Measurements from ENCODE around the gene SMIM35.

The SMIM35 gene

DNA sequence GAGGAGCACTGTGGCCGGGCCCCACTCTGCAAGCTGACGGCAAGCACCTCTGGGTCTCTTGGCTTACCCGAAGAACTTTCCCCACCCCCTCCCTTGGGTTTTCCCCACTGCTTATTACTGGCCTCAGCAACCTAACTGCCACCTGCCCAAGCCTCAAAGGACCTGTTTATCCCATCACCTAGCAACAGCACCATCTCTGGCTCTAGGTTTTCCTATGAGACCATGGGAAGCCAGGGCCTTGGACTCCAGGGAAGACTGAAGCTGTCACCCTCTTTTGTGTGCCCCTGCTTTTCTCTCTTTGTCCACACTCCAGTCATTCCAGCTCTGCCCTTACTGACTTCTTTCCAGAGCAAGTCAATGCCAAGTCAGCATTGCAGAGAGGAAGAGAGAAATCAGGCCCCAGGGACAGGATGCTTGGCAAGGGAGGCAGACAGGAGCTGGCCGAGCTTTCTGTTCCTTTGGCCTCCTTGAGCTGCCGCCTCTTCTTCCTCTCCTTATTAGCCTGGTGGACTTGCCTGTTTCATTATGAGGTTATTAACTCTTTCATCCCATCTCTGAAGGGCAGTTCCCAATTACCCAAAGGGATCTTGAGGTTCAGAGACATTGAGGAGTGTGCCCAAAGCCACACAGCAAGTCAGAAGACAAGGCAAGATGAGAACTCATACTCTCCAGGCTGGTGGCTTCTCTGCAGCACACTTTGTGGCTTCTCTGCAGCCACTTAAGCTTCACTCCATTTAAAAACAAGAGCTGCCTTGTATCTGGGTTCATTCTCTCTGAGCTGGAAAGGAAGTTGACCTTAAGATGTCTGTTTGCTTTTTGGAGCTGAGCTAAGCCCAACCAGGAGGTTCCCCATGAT is at the start of gene SMIM35:
TSS of gene SMIM35 (minus strand) at position 51 of the 856 bp plus-strand sequence. CDS start 206 bp downstream, outside the sequence.
- Histone ChIP-seq H3K36me3 (ENCODE audit: control insufficient read depth, insufficient read depth, low read length, severe bottlenecking) (no peaks in the 10 kb centered on the region), H3K9ac (ENCODE audit: low read length) (no peak within 1 kb of the TSS), H3K9me3 (ENCODE audit: control insufficient read depth, low read length) (peaks cover 50% of the 10 kb centered on the region), H3K4me3 (ENCODE audit: low read length) (peak within 1 kb of the TSS; percentile 11), H3K4me1 (ENCODE audit: control insufficient read depth, insufficient read depth, low read length) (peaks cover 5% of the 10 kb centered on the region), H3K27me3 (replicated peaks; ENCODE audit: control insufficient read depth, insufficient read depth, low read length) (peaks cover 16% of the 10 kb centered on the region)
- no peak for DNase-seq (ENCODE audit: low read depth)

DNA sequence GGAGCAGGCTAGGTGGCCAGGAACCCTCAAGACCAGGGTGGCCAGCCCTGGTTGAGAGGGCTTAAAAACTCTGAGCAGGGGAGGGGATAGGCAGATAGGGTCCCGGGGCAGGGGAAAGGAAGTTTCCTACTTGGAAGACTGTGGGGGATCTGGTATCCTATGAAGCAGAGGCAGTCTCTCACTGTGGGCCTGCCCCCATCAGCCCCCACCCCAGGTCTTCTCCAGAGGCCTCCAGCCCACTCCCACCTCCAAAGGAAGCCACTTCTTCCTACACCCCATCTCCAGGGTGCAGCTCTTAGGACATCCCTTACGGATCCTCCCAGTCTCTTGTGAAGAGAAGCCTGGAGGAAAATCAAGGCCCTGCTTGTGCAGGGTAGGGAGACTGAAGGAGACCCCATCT is 49.6 kb upstream of the SMIM35 start:
- Histone ChIP-seq H3K9ac (ENCODE audit: low read length) (no peak overlapping the region), H3K9me3 (ENCODE audit: control insufficient read depth, low read length) (no peaks in the 10 kb centered on the region), H3K4me3 (ENCODE audit: low read length) (no peak overlapping the region), H3K27me3 (replicated peaks; ENCODE audit: control insufficient read depth, insufficient read depth, low read length) (peaks cover 70% of the 10 kb centered on the region), H3K36me3 (ENCODE audit: control insufficient read depth, insufficient read depth, low read length, severe bottlenecking) (no peaks in the 10 kb centered on the region), H3K4me1 (ENCODE audit: control insufficient read depth, insufficient read depth, low read length) (no peaks in the 10 kb centered on the region)
- no peak for DNase-seq (ENCODE audit: low read depth)

DNA sequence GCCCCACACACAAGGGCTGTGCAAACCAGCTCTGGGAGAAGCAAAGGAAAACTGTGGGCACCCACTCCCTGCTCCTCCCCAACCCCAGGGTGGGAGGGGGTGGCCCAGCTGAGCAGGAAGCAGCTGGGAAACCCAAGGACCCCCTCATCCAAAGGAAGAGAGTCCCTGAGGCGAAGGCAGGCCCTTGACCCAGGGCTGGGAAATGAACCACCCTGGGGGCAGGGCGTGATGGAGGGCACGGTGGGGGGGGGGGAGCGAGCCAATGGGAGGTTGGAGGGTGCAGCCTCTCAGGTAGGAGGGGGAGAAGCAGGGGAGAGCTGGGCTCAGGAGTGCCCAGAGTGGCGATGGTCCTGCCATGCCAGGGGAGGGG is 49.0 kb upstream of the SMIM35 start:
- H3K4me1 ChIP-seq (ENCODE audit: control insufficient read depth, insufficient read depth, low read length), result no peaks in the 10 kb centered on the region
- H3K9me3 ChIP-seq (ENCODE audit: control insufficient read depth, low read length), result no peaks in the 10 kb centered on the region
- no peaks in the 10 kb centered on the region for H3K36me3 ChIP-seq (ENCODE audit: control insufficient read depth, insufficient read depth, low read length, severe bottlenecking)
- no peak for DNase-seq (ENCODE audit: low read depth)
- peaks cover 65% of the 10 kb centered on the region for H3K27me3 ChIP-seq (replicated peaks; ENCODE audit: control insufficient read depth, insufficient read depth, low read length)
- H3K4me3 ChIP-seq (ENCODE audit: low read length), result no peak overlapping the region
- H3K9ac ChIP-seq (ENCODE audit: low read length), result no peak overlapping the region

DNA sequence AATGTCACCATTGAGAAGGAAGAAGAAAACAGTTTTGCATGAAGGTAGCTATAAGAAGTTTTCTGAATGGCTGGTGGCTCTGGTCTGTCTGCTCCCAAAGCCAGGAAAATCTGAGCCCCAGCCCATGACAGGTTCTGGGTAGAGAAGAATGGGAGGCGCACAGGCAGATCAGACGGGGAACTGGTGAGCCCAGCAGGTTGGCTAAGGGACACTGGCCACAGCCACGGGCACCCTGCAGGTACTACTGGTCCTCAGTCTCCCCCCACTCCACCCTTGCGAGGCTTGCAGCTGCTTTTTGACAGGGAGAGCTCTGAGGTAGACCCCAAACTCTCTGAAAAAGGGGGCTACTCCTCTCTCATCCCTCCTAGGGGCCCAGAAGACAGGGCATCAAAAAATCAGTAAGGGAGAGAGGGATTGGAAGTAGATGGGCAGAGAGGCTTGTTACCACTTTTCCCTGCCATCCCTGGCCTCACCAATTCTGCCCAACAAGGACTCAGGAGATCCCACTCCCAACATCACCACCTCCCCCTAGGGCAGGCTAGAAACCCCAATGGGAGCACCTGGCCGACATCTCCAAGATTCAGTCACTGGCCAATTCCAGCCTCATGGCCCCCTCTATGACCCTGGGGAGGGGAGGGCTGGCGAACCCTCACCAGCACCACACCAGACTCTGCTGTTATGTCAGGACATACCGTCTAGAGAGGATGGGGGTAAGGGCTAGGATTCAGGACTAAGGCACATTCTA is 48.5 kb upstream of the SMIM35 start:
- Histone ChIP-seq H3K4me1 (ENCODE audit: control insufficient read depth, insufficient read depth, low read length) (no peaks in the 10 kb centered on the region), H3K27me3 (replicated peaks; ENCODE audit: control insufficient read depth, insufficient read depth, low read length) (peaks cover 59% of the 10 kb centered on the region), H3K36me3 (ENCODE audit: control insufficient read depth, insufficient read depth, low read length, severe bottlenecking) (no peaks in the 10 kb centered on the region), H3K4me3 (ENCODE audit: low read length) (no peak overlapping the region), H3K9me3 (ENCODE audit: control insufficient read depth, low read length) (no peaks in the 10 kb centered on the region), H3K9ac (ENCODE audit: low read length) (no peak overlapping the region)
- DNase-seq (ENCODE audit: low read depth), result no peak

GRCh38 chr11:118133816-118134215 is 47.1 kb upstream of the SMIM35 start:
- Histone ChIP-seq H3K4me3 (ENCODE audit: low read length) (no peak overlapping the region), H3K9me3 (ENCODE audit: control insufficient read depth, low read length) (no peaks in the 10 kb centered on the region), H3K36me3 (ENCODE audit: control insufficient read depth, insufficient read depth, low read length, severe bottlenecking) (no peaks in the 10 kb centered on the region), H3K9ac (ENCODE audit: low read length) (no peak overlapping the region), H3K27me3 (replicated peaks; ENCODE audit: control insufficient read depth, insufficient read depth, low read length) (peaks cover 54% of the 10 kb centered on the region), H3K4me1 (ENCODE audit: control insufficient read depth, insufficient read depth, low read length) (no peaks in the 10 kb centered on the region)
- no peak for DNase-seq (ENCODE audit: low read depth)

DNA sequence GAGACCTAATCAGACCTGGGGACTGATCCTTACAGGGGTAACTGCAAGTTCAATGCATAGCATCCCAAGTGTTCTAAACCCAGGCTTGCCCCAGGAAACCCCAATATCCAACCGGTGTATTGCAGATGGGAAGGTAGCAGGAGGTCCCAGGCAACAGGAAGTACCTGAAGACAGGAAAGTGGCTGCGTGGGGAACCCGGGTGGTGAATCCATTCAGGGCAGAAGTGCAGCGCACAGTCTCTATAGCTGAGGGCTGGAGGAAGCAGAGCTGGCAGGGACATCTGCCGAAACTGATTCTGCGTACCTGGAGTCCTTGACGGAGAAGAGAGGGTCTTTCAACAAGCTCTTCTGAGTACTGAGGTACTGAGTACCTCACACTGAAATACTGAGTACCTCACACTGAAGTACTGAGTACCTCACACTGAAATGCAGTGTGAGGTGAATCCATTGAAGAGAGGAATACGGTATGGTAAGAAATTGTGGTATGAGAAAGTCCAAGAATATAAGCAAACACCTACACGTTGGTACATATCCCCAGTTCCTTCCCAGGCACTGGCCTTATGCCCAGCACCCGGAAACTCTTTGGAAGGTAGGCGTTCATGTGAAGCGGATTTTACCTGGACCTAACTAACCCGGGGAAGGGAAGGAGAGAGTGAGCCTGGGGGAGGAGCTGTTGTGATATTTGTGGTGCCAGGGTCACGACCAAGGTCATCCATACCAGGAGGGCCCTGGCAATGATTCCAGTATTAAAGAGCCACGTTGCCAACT is 45.8 kb upstream of the SMIM35 start:
- no peaks in the 10 kb centered on the region for H3K36me3 ChIP-seq (ENCODE audit: control insufficient read depth, insufficient read depth, low read length, severe bottlenecking)
- H3K4me1 ChIP-seq (ENCODE audit: control insufficient read depth, insufficient read depth, low read length), result no peaks in the 10 kb centered on the region
- peaks cover 45% of the 10 kb centered on the region for H3K27me3 ChIP-seq (replicated peaks; ENCODE audit: control insufficient read depth, insufficient read depth, low read length)
- DNase-seq (ENCODE audit: low read depth), result no peak
- H3K4me3 ChIP-seq (ENCODE audit: low read length), result no peak overlapping the region
- no peak overlapping the region for H3K9ac ChIP-seq (ENCODE audit: low read length)
- no peaks in the 10 kb centered on the region for H3K9me3 ChIP-seq (ENCODE audit: control insufficient read depth, low read length)

DNA sequence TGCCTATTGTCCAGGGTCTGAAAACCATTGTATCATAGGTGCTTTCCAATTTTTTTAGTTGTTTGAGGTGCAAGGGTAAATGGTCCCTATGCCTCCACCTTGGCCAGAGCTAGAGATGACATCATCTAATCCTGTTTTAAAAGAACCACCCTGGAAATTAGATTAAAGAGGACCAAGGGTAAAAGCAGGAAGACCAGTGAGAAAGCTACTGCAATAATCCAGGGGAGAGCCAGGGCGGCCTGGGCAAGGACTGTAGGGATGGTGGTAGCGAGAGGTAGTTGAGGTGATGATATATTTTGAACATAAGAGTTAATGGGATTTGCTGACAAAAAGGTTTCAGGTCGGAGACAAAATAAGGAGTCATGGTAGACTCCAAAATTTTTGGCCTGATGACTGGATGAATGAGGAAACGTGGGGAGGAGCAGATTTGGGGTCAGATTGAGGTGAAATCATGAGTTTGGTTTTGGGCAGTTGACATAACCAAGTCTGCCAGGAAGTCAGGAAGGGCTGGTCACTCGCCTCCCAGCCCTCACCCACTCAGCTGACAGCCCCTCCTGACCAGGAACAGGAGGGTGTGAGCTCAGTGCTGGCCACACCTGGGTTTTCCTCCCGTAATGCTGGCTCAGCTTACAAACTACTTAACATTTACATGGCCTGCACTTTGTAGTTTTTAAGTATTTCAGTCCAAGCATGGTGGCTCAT is 42.9 kb upstream of the SMIM35 start:
- DNase-seq (ENCODE audit: low read depth), result no peak
- no peaks in the 10 kb centered on the region for H3K4me1 ChIP-seq (ENCODE audit: control insufficient read depth, insufficient read depth, low read length)
- no peak overlapping the region for H3K9ac ChIP-seq (ENCODE audit: low read length)
- H3K9me3 ChIP-seq (ENCODE audit: control insufficient read depth, low read length), result no peaks in the 10 kb centered on the region
- no peak overlapping the region for H3K4me3 ChIP-seq (ENCODE audit: low read length)
- H3K36me3 ChIP-seq (ENCODE audit: control insufficient read depth, insufficient read depth, low read length, severe bottlenecking), result no peaks in the 10 kb centered on the region
- peaks cover 23% of the 10 kb centered on the region for H3K27me3 ChIP-seq (replicated peaks; ENCODE audit: control insufficient read depth, insufficient read depth, low read length)

DNA sequence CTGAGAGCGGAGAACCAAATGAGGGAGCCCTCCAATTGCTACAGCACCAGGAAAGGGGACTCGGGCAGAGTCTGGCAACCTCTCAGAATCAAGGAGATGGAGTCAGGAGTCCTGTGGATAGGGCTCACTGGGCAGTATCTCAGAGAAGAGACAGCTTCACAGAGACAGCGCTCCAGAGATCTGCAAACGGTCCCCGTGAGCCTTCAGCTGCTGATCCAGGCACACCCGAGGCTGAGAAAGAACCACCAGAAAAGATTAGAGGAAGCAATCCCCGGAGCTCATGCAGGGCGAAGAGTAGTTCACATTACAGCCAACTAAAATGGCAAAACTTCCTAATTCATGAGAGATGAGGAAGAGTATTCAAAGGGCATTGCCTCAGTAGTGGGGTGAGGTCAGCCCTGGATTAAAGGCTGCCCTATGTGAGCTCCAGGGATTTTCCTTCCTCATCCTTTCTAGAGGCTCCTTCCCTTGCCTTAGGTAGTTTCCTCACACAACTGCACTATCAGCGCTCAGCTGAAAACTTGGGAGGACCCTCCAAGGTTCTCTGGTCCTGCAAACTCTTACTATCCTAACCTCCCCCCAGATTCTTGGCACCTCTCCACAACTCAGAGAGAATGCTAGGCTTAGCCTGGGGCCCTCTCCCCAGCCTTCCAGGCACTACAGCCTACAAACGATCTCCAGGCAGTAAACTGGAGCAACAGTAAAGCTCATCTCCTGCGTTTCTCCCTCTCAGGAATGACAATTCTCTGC is 42.1 kb upstream of the SMIM35 start:
- H3K9ac ChIP-seq (ENCODE audit: low read length), result no peak overlapping the region
- no peaks in the 10 kb centered on the region for H3K36me3 ChIP-seq (ENCODE audit: control insufficient read depth, insufficient read depth, low read length, severe bottlenecking)
- DNase-seq (ENCODE audit: low read depth), result no peak
- no peaks in the 10 kb centered on the region for H3K9me3 ChIP-seq (ENCODE audit: control insufficient read depth, low read length)
- H3K4me3 ChIP-seq (ENCODE audit: low read length), result no peak overlapping the region
- H3K27me3 ChIP-seq (replicated peaks; ENCODE audit: control insufficient read depth, insufficient read depth, low read length), result peaks cover 17% of the 10 kb centered on the region
- H3K4me1 ChIP-seq (ENCODE audit: control insufficient read depth, insufficient read depth, low read length), result no peaks in the 10 kb centered on the region

DNA sequence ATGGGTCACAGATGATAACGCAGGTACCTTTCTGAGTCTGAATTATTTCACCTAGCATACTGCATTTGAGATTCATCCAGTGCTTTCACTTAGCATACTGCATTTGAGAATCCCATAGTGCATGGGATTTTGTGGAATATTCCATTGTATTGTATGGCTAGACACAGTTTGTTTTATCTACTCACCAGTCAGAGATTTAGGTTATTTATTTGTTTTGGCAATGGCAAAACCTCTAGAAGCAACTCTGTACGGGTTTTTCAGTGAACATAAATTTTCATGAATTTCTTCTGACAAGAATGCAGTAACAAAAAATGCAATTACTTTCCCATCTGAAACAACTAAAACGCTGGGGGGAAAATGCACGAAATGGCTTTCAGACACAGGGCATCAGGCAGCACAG is 41.5 kb upstream of the SMIM35 start:
- H3K27me3 ChIP-seq (replicated peaks; ENCODE audit: control insufficient read depth, insufficient read depth, low read length), result peaks cover 13% of the 10 kb centered on the region
- H3K4me1 ChIP-seq (ENCODE audit: control insufficient read depth, insufficient read depth, low read length), result no peaks in the 10 kb centered on the region
- DNase-seq (ENCODE audit: low read depth), result peak; percentile 39
- H3K9me3 ChIP-seq (ENCODE audit: control insufficient read depth, low read length), result no peaks in the 10 kb centered on the region
- H3K9ac ChIP-seq (ENCODE audit: low read length), result no peak overlapping the region
- H3K36me3 ChIP-seq (ENCODE audit: control insufficient read depth, insufficient read depth, low read length, severe bottlenecking), result no peaks in the 10 kb centered on the region
- no peak overlapping the region for H3K4me3 ChIP-seq (ENCODE audit: low read length)

DNA sequence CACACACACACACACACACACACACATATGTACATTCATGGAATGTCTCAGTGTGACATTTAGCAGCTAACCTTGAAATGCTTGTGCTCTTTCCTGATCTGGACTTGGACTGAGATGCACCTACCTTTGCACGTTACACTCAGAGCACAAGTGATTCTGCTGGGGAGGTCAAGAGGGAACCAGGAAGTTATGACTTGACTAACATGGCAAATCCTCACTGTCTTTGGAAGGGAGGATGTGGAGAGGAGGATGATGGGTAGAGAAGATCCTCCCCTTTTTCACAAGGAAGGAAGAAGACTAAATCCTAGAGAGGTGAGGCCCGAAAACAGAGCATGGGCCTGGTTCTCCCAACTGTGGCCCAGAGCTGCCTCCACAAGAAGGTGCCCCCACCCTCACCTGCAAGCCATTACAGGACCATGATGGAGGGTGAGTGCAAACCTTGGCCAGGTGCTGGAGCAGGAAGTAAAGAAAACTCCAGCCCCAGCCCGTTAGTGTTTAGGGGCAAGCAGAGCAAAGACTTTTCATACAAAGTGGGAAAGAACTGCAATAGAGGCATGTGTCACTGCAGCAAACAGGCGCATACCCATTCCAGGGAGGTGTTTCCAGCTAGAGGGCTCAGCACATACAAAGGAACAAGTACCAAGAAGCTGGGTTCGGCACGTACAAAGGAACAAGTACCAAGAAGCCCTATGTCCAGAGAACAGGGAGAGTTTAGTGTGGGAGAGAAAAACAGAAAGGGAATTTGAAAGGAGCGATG is 39.5 kb upstream of the SMIM35 start:
- no peak for DNase-seq (ENCODE audit: low read depth)
- Histone ChIP-seq H3K27me3 (replicated peaks; ENCODE audit: control insufficient read depth, insufficient read depth, low read length) (peaks cover 12% of the 10 kb centered on the region), H3K9me3 (ENCODE audit: control insufficient read depth, low read length) (no peaks in the 10 kb centered on the region)

More for the DNA sequence above, 39.5 kb upstream of the SMIM35 start:
- H3K9ac ChIP-seq (ENCODE audit: low read length), result no peak overlapping the region
- no peaks in the 10 kb centered on the region for H3K36me3 ChIP-seq (ENCODE audit: control insufficient read depth, insufficient read depth, low read length, severe bottlenecking)
- no peak overlapping the region for H3K4me3 ChIP-seq (ENCODE audit: low read length)
- no peaks in the 10 kb centered on the region for H3K4me1 ChIP-seq (ENCODE audit: control insufficient read depth, insufficient read depth, low read length)
